ENCODE measurements around the gene MROH9. TPM values are rescaled to one million over a fixed set of nuclear protein-coding genes. Genes with fewer than 3 reads are reported as not detected.

The MROH9 gene
- polyA plus RNA-seq, 1 of the 3 experiments (the other 2 are of a cell fraction), result 0.26 TPM

- CTCF ChIA-PET, result interaction anchor here (1.1 to 1.5 kb wide), 2 partner anchors 8 to 354 kb away, joined by 3 to 5 read pairs; partner anchors contain the start of gene FMO4
- H3K9me3 ChIP-seq, result no peaks in the 10 kb centered on the region
- no peak overlapping the region for H3K4me2 ChIP-seq
- no peak for DNase-seq
- POLR2A ChIA-PET, result no interaction called here
- H3K27ac ChIP-seq (ENCODE audit: low read depth in 2 of 2, low read length in 1 of 2), result peak overlapping the region in 1 of 2 experiments; percentile 41; a peak in 2 of 4 replicates
- TF ChIP-seq GATA2 (CRISPR knock-in tag; IDR thresholded peaks at IDR 0.05) (no peak), TCF12 (IDR thresholded peaks at IDR 0.05) (peak; percentile 58), NFIC (IDR thresholded peaks at IDR 0.05; ENCODE audit: borderline replicate concordance) (peak; percentile 68; the same call in 1 of the 2 replicates), PBX3 (IDR thresholded peaks at IDR 0.05) (peak; percentile 53), ELF1 (IDR thresholded peaks at IDR 0.05) (no peak), GABPA (IDR thresholded peaks at IDR 0.05; ENCODE audit: low read depth) (no peak), USF1 (IDR thresholded peaks at IDR 0.05; ENCODE audit: borderline replicate concordance, low read depth) (no peak), EZH2phosphoT487 (IDR thresholded peaks at IDR 0.05; ENCODE audit: borderline replicate concordance, low read depth) (no peak), EP300 (IDR thresholded peaks at IDR 0.05; ENCODE audit: borderline replicate concordance in 1 of 2, low read depth in 1 of 2, low read length in 1 of 2) (0 out of 4 replicates have a peak, but pooled peaks of 1 of the 2 experiments have one; percentile 16), JUND (IDR thresholded peaks at IDR 0.05) (peak; percentile 50), FOSL2 (IDR thresholded peaks at IDR 0.05; ENCODE audit: borderline replicate concordance, low read depth) (peak; percentile 82)
- no peaks in the 10 kb centered on the region for H3K36me3 ChIP-seq (replicated peaks in 1 of 2; ENCODE audit: control insufficient read depth in 1 of 2, insufficient read depth in 2 of 2, low read length in 1 of 2)
- peaks cover 18% of the 10 kb centered on the region for H3F3A ChIP-seq (replicated peaks; ENCODE audit: insufficient read depth)
- no peaks in the 10 kb centered on the region for H3K79me2 ChIP-seq (ENCODE audit: insufficient read depth)
- H3K4me1 ChIP-seq (ENCODE audit: control insufficient read depth in 1 of 2, insufficient read depth in 2 of 2, low read depth in 1 of 2, low read length in 1 of 2), result no peaks in the 10 kb centered on the region
- H3K27me3 ChIP-seq (ENCODE audit: insufficient read depth), result no peaks in the 10 kb centered on the region
- H3K9ac ChIP-seq, result no peak overlapping the region
- H3K9me2 ChIP-seq, result no peaks in the 10 kb centered on the region
- H2AFZ ChIP-seq (ENCODE audit: low read depth), result peak overlapping the region; percentile 12
- no peak overlapping the region for H3K4me3 ChIP-seq (ENCODE audit: low read depth in 2 of 2, low read length in 1 of 2)
- H4K20me1 ChIP-seq (ENCODE audit: insufficient read depth), result no peaks in the 10 kb centered on the region
Observed at GRCh38 chr1:170959385-170959784, 24.1 kb downstream of the MROH9 start.

GRCh38 chr1:170964506-170964905 lies 29.2 kb downstream of the MROH9 start:
- H4K20me1 ChIP-seq (ENCODE audit: insufficient read depth), result no peaks in the 10 kb centered on the region
- no peaks in the 10 kb centered on the region for H3K9me3 ChIP-seq
- 29% methylated on average over 3 of the region's 3 CpGs for WGBS (ENCODE audit: low lambda C conversion rate)
- peaks cover 0 to 4% of the 10 kb centered on the region in 2 experiments; a peak in 2 of 4 replicates for H3K4me1 ChIP-seq (ENCODE audit: control insufficient read depth in 1 of 2, insufficient read depth in 2 of 2, low read depth in 1 of 2, low read length in 1 of 2)
- no peak overlapping the region for H2AFZ ChIP-seq (ENCODE audit: low read depth)
- H3K36me3 ChIP-seq (replicated peaks in 1 of 2; ENCODE audit: control insufficient read depth in 1 of 2, insufficient read depth in 2 of 2, low read length in 1 of 2), result no peaks in the 10 kb centered on the region
- H3K9ac ChIP-seq, result no peak overlapping the region
- H3K4me2 ChIP-seq, result no peak overlapping the region
- H3K4me3 ChIP-seq (ENCODE audit: low read depth in 2 of 2, low read length in 1 of 2), result no peak overlapping the region
- POLR2A ChIA-PET, result no interaction called here
- H3K79me2 ChIP-seq (ENCODE audit: insufficient read depth), result no peaks in the 10 kb centered on the region
- peaks cover 7% of the 10 kb centered on the region for H3F3A ChIP-seq (replicated peaks; ENCODE audit: insufficient read depth)
- no peaks in the 10 kb centered on the region for H3K27me3 ChIP-seq (ENCODE audit: insufficient read depth)
- no peak overlapping the region for H3K27ac ChIP-seq (ENCODE audit: low read depth in 2 of 2, low read length in 1 of 2)
- no peak for DNase-seq
- H3K9me2 ChIP-seq, result no peaks in the 10 kb centered on the region
- CTCF ChIA-PET, result interaction anchor here (0.6 to 0.9 kb wide), 2 partner anchors 349 to 485 kb away, joined by 3 read pairs; partner anchors contain the start of gene FMO4
- TF ChIP-seq CTCF (IDR thresholded peaks at IDR 0.05) (no peak), YY1 (IDR thresholded peaks at IDR 0.05; ENCODE audit: low read depth) (no peak), GABPA (IDR thresholded peaks at IDR 0.05; ENCODE audit: low read depth) (no peak), CHD2 (IDR thresholded peaks at IDR 0.05; ENCODE audit: low read length, partially characterized antibody) (no peak), TCF12 (IDR thresholded peaks at IDR 0.05) (no peak), MAX (IDR thresholded peaks at IDR 0.05; ENCODE audit: low read depth) (no peak), IRF3 (IDR thresholded peaks at IDR 0.05; ENCODE audit: low read depth, low read length) (no peak), MEF2A (IDR thresholded peaks at IDR 0.05; ENCODE audit: borderline replicate concordance, low read depth) (no peak), RFX5 (IDR thresholded peaks at IDR 0.05; ENCODE audit: low read length) (no peak), REST (IDR thresholded peaks at IDR 0.05; ENCODE audit: low read depth, low read length) (no peak)

All from SK-N-SH (cell line).